GM10847 (cell line): Measurements from ENCODE around the gene BTBD16.

Experiments used
- POLR2A ChIP-seq: IDR thresholded peaks from 2 replicates; pipeline ENCODE4 v1.6.1; 2011; ENCODE audit not compliant: insufficient read length; ENCODE audit errors: extremely low read depth

BTBD16 gene

DNA sequence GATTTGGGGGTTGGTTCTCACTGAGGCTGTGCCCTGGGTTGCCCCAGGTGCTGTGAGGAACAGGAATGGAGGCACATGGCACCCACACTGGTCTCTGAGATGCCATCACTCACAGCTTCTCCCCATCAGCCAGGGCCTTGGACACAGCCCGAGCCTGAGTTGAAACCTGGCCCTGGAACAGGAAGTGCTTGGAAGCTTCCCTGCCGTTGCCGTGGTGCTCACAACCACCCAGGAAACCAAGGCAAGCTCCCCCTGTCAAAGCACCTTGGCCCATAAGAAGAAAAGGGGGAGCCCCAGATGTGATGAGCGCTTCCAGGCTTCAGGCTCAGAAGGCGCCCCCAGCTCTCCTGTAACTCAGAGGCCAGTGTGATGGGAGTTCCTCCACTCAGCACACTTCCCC, at the start of gene BTBD16:
Gene BTBD16 (plus strand): TSS at position 221 of the 400 bp plus-strand sequence. CDS start 3,786 bp downstream, outside the sequence.
- TF ChIP-seq POLR2A = no peak

DNA sequence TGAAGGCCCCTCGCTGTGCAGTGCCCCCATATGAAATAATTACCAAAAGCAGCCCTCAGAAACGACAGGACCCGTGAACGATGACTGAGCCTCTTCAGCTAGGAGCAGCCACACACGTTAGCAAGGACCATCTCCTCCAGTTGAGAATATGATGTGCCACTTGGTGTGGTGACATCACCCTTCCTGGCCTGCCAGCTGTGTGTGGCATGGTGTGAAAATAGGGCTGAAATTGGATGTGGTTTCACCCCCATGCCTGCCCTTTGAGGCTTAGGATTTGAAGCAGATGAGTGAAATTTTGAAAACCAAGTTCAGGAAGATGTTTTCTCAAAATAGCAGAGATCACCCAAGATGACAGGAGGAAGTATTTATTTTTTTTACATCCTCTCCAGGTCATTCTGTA, 49.1 kb upstream of the BTBD16 start:
- TF ChIP-seq POLR2A = no peak

DNA sequence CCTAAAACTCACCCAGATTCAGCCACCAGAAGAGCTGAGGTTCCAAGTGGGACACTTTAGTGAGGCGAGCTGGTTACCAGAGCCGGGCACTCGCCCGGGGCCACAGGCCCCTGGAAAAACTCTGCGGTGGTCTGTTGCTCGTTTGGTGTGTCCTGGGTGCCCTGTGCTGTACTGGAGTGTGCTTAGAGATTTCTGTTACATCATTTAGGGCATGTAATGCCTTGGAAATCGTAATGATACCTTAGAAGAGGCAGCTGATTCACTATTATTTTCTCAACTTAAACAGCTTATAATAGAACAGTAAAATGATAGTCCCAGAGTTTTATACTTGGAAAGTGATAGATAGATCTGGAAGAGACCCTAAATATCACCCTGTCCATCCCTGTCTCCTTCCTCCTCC, 48.5 kb upstream of the BTBD16 start:
- no peak for TF ChIP-seq POLR2A

DNA sequence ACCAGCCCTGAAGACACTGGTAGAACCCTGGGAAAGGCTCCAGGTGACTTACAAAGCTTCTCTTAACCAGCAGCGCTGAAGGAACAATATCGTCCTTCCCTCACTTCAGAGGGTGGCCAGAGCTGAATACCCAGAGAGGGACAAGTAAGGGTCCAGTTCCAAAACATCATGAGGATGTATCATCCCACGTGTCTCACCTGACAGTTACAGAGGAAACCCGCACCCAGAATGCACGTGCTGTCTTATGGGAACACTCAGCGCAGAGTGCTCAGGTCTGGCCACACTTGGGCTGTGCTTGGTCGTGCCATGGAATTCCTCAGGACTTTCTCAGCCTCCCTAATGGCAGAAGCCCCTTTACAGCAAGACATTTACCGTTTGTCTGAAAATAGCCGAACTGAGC, 46.9 kb upstream of the BTBD16 start:
- no peak for TF ChIP-seq POLR2A

DNA sequence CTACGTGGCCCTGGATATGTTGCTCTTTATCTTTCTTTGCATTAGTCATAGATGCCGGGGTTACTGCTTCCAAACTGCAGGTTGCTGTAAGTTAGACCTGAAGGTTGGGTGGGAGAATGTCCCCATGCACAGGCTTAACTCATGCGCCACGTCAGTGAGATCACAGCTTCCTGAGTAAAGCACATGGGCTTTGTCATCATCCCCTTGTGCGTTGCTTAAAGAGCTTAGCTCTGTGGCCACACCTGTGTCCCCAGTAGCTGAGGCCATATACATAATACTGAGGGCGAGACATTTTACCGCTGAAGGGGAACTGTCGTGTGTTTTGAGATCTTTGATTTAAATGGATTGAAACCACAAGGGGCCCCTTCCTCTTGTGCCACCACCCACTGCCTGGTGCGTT, 45.8 kb upstream of the BTBD16 start:
- no peak for TF ChIP-seq POLR2A

DNA sequence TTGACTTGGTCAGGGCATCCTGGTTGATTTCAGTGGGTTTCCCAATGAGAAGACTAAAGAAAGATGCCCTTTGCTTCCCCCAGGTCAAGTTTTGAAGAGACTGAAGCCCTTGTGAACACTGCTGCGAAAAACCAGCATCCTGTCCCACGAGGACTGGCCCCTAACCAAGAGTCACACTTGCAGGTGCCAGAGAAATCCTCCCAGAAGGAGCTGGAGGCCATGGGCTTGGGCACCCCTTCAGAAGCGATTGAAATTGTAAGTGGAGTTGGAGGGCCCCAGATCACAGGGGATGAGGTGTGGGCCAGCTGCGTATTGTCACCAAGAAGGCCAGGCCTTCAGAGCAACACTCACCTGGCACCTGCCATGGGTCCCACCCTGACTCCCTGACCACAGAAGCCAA, 43.3 kb upstream of the BTBD16 start:
- TF ChIP-seq POLR2A = no peak

DNA sequence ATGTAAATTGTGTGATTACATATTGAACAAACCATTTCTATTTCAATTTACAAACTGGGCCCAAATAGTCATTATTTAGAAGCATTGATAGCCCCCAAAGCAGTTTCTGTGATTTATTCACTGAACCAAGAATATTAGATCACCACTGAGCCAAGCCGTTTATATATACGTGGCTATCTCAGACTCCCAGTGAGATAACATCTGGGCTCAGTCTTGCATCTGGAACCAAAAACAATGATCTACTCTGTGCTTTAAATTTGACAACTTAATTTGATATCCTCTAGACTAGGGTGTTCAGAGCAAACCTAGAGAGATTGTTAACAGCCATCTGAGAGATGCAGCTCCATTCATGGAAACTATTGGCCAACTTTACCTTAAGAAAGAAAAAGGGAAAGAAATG, 41.4 kb upstream of the BTBD16 start:
- TF ChIP-seq POLR2A = no peak

DNA sequence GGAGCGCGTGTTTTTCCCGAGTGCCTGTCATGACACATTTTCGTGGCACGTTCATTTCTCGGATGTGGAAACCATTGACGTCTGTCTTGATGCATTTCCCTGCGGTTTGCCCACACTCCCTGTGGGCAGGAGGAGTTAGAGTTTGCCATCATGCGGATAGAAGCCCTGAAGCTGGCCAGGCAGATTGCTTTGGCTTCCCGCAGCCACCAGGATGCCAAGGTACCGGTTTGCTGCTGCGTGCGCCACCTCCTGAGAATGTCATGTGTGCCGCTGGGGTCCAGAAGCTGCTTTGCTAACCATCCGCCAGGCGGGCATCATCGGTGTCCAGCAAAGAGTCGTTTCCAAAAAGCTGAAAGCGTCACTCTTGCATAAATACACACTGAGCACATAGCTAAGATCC, 40.9 kb upstream of the BTBD16 start:
- no peak for TF ChIP-seq POLR2A

DNA sequence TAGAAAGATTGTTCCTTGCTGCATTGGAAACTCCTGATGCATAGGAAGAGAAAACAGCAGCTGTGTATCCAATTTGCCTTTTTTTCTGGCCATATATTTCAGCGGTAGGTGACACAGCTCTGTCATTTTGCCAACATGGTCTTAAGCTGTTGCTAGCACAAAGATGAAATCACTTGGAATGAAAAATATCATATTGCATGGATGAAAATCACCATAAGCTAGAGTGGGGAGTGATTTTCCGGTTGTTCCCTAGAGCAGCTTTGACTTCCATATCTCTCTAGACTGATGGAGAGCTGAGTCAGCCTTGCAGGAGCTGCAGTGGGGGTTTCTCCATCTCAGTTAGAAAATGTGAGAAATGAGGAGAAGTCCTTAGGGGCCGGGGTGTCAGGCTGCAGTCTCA, 38.3 kb upstream of the BTBD16 start:
- TF ChIP-seq POLR2A = no peak

DNA sequence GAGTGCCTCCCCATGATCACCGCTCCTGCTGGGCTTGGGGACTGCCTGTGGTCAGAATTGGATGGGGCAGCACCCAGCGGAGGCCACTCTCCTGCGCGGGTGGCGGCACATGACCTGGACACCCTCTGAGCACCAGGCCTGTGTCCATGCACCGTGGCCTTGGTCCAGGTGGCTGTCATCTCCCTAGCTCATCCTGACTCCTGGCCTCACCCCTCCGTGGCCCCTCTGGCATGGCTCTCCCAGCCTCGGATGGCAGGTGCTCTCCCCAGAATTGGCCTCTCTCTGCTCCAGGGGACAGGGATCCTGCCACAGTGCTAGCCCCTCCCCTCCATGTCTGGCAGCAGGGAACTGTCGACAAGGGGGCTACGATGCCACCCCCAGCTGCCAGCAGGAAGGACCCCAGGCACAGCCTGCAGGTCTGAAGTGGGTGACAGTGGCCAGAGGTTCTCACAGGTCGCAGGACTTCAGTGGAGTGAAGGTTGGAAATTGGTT, 37.2 kb upstream of the BTBD16 start:
- no peak for TF ChIP-seq POLR2A

DNA sequence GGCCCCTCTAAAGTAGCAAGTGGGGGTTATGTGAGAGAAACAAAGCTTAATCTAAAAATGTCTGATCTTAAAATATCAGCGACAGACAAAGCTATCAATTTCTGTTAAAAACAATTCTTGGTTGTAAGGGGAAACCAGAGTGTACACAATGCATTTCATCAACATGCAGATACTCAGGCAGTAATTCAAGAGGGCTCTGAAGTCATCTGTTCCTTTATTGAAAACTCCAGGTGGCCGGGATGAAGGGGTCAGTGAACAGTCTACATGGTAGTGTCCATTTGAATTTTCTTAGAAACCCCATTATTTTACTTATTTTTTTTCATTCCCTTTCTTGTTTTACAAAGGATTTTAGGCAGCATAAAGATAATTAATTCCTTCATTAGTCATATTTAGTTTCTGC, 36.7 kb upstream of the BTBD16 start:
- no peak for TF ChIP-seq POLR2A

DNA sequence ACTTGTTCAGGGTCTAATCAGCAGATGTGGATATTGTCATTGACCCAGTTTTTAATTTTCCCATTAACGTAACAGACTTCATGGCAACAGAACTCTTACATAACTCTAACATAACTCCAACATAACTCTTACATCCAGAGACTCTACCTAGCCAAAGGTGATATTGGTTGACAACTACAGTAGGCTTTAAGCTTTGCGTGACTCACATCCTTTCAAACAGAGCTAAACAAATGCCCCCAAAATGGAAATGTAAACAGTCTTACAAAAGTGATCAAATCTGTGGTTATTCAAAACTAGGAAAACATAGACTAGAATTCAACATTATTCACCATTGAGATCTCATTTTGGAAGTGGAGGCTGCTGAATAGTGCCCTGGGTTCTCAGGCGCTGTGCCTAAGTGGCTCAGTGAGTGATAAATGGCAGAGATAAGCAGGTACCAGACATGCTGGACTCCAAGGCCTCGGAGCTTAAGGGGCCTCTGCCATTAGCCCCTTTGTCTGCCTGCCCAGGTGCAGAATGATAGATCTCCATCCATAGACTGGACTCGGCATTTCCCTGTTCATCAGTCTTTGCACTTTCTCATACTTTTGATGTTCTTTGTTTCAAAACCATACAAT, 34.3 kb upstream of the BTBD16 start:
- TF ChIP-seq POLR2A = no peak

DNA sequence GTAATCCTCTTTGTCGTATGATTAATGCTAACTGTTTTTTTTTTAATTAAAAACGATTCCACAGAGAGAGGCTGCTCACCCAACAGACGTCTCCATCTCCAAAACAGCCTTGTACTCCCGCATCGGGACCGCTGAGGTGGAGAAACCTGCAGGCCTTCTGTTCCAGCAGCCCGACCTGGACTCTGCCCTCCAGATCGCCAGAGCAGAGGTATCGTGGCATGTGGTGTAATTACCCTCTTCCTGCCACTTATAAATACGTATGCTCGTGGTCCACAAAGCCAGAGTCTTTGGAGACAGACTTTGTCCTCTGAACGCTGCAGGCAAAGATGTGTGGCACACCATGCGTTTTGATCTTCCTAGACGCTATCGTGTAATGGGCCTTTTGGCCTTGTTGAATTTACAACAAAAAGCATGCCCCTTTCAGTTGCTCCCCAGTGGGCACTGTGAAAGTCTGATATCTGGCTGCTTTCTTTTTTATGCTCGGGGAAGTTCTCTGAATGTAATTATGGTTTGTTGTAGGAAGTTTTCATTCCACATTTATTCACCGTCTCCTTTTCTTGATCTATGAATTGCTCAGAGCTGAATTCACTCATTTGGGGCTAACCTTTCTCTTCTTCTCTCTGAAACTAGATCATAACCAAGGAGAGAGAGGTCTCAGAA, 33.6 kb upstream of the BTBD16 start:
- TF ChIP-seq POLR2A = no peak

DNA sequence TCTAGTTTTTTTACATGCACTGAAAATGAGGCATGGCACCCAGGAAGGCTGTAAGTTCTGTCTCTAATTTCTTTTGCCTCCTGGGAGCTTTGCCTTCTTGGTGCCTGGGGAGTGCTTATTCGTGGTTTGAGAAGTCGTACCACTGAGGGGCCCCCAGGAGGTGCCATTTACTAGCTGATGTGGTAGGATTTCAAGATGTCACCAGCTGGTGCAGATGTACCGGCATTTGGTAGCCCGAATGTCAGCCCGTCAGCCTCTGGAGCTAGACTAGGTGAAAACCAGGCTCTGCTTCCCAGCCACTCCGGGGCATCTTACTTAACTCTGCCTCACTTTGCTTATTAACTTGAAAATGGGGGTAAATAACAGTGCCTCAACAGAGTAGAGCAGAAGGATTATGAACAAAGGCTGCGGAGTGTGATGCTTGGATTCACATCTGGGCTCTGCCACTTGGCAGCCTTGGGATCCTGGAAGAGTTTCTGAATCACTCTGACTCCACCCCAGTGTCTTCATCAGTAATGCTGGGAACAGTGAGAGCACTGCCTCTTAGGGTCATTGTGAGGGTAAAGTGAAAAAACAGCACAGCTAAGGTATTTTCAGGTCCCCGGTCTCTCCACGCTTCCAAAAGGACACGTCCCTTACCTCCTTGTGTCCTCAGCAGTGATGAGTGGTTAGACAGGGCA, 31.4 kb upstream of the BTBD16 start:
- no peak for TF ChIP-seq POLR2A

DNA sequence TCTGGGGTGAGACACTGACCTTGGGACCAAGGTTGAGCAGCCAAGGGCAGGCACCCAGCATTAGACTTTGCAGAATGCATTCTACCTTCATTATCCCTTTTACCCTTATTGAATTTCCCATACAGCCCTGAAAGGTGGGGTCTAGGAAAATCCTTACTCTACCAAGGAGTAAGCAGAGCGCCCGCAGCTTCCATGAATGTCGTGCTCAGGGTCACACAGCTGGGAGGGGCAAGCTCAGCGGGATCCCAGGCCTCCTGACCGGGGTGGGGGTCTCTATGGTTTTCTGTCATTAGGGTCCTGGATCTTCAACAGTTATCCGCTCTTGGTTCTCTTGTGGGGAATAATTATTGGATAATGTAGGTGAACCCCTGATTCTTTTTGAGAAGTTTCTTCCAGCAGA, 30.7 kb upstream of the BTBD16 start:
- no peak for TF ChIP-seq POLR2A

DNA sequence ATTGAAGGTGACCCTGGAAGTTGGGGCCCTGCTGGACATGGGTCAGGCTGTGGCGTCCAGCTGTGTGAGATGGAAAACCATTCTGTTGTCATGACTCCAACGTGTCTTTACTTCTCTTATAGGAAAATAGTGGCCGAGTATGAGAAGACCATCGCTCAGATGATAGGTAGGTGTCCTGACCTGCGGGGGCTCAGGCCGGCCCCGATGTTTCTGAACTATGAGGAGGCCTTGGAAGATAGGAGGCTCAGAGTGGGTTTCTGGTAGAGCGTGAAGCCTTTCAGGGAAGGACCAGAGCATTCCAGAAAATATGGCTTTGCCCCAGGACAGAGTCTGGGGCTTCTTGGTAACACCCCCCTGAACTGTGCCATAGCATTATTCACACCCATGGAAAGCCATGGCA, 29.3 kb upstream of the BTBD16 start:
- TF ChIP-seq POLR2A = no peak
